Activated CD4-positive, alpha-beta T cell treated with anti-CD3 and anti-CD28 coated beads, Interleukin-2, amount 50 U/mL, for 48 hours (primary cell): ENCODE results near the gene ATG10.
"Not testable (repeated sequence)": the region's sequence is repeated elsewhere in the genome, so short reads cannot be mapped to it uniquely, and the experiment has no call there.

ENCODE experiments used
- DNase-seq, 2 experiments: peaks; one replicate each; pipeline ENCODE4 v3.0.0-alpha.2; 2020

Gene ATG10

GRCh38 chr5:81971712-81972491 lies at the start of gene ATG10:
TSS of gene ATG10 (plus strand) at chr5:81972023. CDS start at chr5:81987571, 15,548 bp downstream.
- peak; percentile 88 to 90 for DNase-seq

DNA sequence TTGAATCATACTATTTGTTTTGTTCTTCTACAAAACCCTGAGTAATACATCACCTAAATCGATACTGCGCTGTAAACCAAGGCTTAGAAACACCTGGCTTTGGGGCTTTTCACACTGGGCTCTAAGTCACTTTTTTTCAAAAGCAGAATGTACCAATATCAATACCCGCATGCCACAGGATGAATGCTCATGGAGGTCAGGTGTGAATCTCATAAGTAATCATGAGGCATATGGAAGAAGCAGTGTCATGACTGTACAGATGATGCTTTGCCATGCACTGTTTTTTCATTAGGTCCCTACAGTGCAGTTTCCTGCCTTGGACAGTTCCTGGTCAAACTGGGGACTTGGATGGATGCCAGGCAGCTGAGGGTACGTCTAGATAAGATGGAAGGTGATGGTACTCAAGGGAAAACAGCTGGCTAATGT lies 49.0 kb upstream of the ATG10 start:
- DNase-seq = no peak

DNA sequence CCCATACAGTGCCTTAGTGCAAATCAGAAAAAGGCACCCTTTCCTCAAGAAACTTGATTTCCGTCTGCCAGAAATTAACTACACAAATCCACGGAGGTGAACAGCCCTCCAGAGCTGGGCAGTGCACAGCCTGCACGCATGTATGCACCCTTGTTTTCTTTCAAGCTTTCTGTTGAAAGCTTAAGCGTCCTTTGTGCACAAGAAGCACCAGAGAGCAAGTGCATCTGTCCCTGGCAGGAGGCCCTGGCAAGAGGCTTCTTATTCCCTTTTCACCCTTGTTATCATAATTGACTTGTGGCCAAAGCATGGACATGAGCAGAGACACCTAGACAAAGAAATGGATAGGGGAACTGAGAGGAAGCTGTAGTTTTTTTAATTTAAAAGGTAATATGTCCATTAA lies 47.4 kb upstream of the ATG10 start:
- DNase-seq = no peak

- no peak for DNase-seq
Observed at GRCh38 chr5:81925009-81925408, 46.8 kb upstream of the ATG10 start.

GRCh38 chr5:81925981-81926380 lies 45.8 kb upstream of the ATG10 start:
- DNase-seq = no peak

DNA sequence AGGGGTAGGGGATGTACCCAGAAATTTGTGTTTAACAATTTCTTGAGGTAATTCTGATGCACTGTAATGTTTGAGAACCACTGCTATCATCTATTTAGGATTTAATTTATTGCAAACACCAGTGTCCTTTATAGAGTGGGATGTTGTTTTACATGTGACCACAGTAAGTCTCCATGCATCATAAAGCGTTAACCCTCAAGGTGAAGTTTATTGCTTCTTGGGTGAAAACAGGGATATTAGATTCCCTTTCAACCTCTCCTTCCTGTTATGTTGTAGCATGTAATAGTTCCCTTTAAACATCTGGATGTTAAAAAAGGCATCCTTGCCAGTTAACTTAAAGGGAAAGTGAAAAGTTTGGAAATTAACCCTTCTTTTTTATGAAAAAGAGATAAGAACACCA lies 35.8 kb upstream of the ATG10 start:
- no peak for DNase-seq

DNA sequence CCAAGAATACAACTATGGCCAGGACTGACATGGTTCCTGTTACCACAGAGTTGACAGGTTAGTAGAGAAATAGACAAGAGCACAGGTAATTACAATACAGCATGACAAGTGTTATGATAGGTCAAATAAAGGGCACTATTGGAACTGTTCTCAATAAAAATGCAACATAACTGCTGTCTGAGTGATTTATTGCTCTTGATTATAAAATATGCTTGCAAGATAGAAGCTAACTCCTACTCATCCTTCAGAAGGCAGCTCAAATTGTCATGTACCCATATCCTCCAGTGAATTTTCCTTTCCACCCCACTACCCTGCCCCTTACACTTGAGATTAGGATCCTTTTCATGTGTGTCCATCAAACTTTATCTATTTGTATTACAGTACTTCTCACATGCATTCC lies 35.1 kb upstream of the ATG10 start:
- no peak for DNase-seq

GRCh38 chr5:81942746-81943145 lies 29.1 kb upstream of the ATG10 start:
- no peak for DNase-seq

DNA sequence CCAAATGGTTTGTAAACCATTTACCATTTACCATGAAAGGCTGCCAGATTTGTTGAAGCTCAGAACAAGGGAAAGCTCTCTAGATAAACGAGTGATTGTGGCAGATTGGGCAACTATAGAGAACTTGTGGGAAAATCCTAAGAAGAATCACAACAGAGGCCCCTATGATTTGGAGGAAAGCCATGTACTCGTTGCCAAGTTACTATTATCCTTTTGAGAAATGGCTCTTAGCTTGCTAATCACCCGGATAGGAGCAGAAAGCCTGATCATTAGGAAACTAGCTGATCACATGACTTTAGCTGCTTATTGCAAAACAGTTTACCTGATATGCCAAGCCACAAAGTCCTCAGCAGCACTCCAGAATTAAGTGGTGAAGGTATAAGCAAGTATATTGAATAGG lies 23.5 kb upstream of the ATG10 start:
- no peak for DNase-seq

DNA sequence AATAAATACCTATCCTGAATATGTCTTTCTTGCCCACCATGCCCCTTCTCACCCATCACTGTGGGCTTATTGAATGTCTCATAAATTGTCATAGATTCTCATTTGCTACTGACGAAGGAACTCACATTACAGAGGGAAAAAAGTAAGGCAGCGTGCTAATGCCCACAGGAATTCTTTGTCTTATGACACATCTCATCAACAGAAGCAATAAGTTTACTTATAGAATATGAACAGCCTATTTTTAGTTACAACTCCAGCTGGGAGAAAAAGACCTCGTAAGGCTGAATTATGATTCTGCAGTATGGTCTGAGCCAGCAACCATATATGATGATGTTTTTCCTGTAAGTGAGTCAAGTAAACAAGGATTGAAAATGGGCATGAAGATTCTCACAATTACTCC lies 22.4 kb upstream of the ATG10 start:
- DNase-seq = no peak

- no peak for DNase-seq
Observed at GRCh38 chr5:81950996-81951395, 20.8 kb upstream of the ATG10 start.

- not testable (repeated sequence) for DNase-seq
Observed at GRCh38 chr5:81954796-81955195, 17.0 kb upstream of the ATG10 start.

DNA sequence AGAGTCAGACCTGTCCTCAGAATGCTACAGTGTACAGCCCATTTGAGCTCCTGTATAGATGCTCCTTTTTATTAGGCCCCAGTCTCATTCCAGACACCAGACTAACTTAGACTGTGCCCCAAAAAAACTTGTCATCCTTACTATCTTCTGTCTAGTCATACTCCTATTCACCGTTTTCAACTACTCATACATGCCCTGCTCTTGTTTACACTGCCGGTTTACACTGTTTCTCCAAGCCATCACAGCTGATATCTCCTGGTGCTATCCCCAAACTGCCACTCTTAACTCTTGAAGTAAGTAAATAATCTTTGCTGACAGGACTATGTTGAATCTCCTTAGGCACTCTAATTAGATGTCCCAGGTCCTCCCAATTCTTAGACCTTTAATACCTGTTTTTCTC lies 13.7 kb upstream of the ATG10 start:
- DNase-seq = not testable (repeated sequence)

DNA sequence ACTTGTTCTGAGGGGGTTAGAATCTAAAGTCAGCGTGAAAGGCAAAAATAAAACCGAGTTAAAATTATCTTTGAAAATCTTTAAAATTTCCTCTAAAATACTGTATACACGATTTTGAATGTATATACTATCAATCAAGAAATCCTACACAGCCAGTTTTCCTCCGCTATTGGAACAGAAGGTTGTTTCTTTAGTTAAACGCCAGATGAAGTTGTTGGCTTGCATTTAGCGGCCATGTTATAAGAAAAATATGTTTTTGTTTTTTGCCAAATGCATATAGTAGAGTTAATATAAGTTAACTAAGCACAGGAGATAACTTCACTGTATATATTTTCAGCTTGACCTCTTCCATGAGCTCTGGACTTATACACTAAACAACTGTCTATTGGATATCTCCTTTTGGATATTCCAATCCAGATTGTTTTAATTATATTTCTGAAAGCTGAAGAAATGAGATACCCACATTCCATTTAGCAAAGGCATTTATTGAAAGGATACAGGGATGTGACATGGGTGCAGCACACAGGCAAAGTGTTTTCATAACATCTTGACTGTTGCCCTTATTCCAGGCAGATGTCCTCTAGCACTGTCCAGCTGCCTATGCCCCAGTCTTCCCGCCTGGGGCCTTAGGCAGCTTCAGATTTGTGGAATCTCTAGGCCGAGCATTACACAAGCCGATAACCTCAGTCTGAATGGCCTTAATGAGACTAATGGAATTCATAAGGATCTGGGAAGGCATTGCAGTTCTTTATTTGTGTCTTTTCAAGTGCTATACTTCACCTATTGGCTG lies 10.0 kb upstream of the ATG10 start:
- DNase-seq = no peak

- DNase-seq = no peak
Observed at GRCh38 chr5:81963544-81963943, 8.3 kb upstream of the ATG10 start.

DNA sequence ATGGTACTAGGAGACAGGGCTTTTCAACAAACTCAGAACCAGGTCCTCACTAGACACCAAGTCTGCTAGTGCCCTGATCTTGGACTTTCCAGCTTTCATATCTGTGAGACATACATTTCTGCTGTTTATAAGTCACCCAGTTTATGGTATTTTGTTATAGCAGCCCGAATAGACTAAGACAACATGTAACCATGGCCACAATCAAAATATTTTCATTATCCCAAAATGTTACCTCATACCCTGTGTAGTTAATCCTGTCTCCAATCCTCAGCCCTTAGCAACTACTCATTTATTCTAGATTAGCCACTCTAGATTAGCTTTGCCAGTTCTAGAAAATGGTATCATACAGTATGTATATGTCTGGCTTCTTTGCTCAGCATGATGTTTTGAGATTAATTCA lies 6.3 kb upstream of the ATG10 start:
- no peak for DNase-seq

DNA sequence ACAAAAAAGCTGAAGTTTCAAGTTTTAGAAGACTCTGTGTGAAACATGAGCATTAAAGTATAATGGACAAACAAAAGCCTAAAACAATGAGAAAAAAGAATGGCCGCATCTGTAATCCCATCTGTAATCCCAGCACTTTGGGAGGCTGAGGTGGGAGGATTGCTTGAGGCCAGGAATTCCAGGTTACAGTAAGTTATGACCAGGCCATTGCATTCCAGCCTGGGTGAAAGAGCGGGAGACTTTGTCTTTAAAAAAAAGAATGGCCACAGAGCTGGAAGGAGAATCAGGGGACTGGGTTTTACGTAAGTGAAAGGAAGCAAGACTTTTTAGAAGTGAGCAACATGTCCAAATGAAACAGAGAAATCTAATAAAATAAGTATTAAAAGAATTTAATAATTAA lies 2.6 kb upstream of the ATG10 start:
- no peak for DNase-seq

DNA sequence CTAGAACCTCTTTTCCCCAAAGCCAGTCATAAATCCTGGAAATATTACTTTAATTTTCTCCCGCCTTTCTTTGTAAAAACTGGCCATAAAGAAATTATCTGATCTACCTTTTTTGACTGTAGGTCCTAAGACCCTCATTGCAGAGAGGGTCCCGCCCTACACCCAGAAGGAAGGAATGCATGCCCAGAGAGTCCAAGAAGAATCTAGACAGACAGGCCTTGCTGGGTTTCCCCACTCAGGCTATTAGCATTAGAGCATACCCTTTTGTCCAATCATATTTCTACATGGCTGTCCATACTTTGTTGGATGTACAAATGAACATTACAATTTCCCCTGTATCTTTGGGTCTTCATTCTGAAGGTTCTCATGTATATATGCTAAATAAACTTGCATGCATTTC lies 1.9 kb upstream of the ATG10 start:
- DNase-seq = no peak

DNA sequence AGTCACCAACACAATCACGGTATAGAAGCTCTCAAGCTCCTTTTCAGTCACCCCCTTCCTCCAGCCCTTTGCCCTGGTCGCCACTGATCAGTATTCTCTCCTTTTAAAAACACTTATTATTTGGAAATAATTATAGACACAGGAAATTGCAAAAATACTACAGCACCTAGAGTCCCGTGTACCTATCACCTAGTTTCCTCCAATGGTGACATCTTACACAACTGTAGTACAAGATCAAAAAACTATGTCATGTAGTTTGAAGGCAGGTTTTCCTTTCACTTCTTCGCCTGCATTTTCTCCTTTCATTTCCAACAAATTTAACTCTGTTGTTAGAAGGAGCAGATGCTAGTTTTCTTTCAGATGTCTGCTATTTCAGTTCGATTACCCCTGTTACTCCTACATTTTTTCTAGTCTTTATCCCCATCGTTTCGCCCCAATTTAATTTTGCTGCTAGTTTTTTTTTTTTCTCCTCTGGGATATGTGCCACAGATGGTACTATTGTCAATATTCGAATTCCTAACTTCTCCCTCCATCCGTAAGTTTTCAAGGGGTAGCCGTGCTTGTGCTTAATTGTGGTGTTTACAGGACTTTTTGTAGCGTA lies 612 bp upstream of the ATG10 start:
- peak; percentile 5 to 31 for DNase-seq

DNA sequence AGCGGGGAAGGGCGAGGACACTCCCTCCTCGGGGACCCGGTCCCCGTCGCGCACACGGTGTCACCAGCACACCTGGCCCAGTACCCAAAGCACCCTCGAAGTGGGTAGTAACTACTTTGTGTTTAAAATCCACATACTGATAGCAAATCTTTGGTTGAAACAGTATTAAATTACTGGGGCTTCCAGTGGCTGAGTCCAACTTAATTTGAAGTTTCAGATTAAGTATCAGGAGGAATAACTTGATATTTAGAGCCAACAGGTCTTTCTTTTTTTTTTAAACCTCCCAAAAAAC lies 615 bp downstream of the ATG10 start:
- no peak for DNase-seq

DNA sequence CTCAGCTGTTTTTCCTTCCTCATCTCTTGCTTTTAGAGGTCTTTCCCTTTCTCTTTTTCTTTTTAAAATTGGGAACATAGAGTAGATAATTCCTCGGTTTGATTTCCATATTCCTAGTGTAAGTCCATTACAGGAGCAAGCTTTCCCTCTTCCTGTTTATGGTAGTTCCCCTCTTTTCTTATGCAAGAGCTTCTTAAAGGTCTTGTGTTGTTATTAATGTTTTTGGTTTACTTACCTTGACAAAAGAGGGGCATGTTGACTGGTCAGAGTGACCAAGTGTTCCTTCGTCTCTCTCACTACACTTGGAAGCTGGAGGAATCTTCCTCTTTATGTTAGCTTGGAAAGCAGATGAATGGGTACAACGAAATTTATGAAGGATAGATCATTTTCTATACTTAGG lies 8.3 kb downstream of the ATG10 start:
- DNase-seq = no peak

GRCh38 chr5:81980598-81981260 lies 8.9 kb downstream of the ATG10 start:
- DNase-seq = no peak

- not testable (repeated sequence) for DNase-seq
Observed at GRCh38 chr5:81982172-81982685, 10.4 kb downstream of the ATG10 start.
